K562 (cell line): ENCODE results near the gene IL4R. TPM values are rescaled to one million over a fixed set of nuclear protein-coding genes. Genes with fewer than 3 reads are reported as not detected.
A peak's percentile ranks its signal among the peaks of the same experiment; 100 is the strongest.

ENCODE experiments used
- ATAC-seq: fragments of 200-7000 bp; cut with Tn5 transposase; 3 replicates; pipeline ENCODE4 v1.9.1; 2020; ENCODE audit warnings: moderate library complexity
- BruUV-seq: library from RNA; stranded (reverse); fragments of 400-500 nt; replicated peaks from 2 replicates; lab custom pipeline; 2021; lab: Mats Ljungman, UMichigan
- CTCF ChIA-PET: fragments of 300-600 bp; formaldehyde crosslinking; extraction: SDS; loops from one replicate; lab custom pipeline; 2021; ENCODE audit warnings: low intra/inter-chr PET ratio; lab: Yijun Ruan, JAX
- POLR2A ChIA-PET: fragments of 300-600, 350-650 bp; sonication (Branson Sonifier 250); formaldehyde crosslinking; extraction: SDS; loops from one replicate; lab custom pipeline; 2021; ENCODE audit warnings: antibody characterized with exemption, inconsistent platforms; lab: Yijun Ruan, JAX
- DNase-seq, 4 experiments: peaks; one replicate each; pipeline versions ENCODE4 v3.0.0 to v3.0.0-alpha.2; 2011 to 2018; ENCODE audit warnings: low spot score in 3 of 4, mixed read lengths in 3 of 4; ENCODE audit errors: extremely low read depth in 1 of 4
- FAIRE-seq: peaks from 2 replicates; lab custom pipeline; 2011; peaks lifted over from hg19 to GRCh38; lab: Jason Lieb, UNC
- H2AFZ ChIP-seq: 2 replicates; pipeline ENCODE4 v1.6.0; 2011; ENCODE audit warnings: low read depth, low read length, control low read depth, inconsistent platforms
- H3K27ac ChIP-seq: fragments of 200-600 bp; 3 replicates; pipeline ENCODE4 v1.8.0; 2011; ENCODE audit warnings: low read depth, mild to moderate bottlenecking, control low read depth, inconsistent platforms, low read length, moderate library complexity, mixed read lengths; ENCODE audit errors: extremely low read depth
- H3K27me3 ChIP-seq, 2 experiments: fragments of 300-600 bp in 1 of 2; 2 replicates in 1 of 2; 3 replicates in 1 of 2; pipeline versions ENCODE4 v1.6.0 to v1.8.0; 2011; ENCODE audit warnings: inconsistent platforms in 2 of 2, low read length in 2 of 2, mild to moderate bottlenecking in 1 of 2, mixed read lengths in 1 of 2, moderate library complexity in 1 of 2; ENCODE audit not compliant: control insufficient read depth in 2 of 2, insufficient read depth in 2 of 2
- H3K36me3 ChIP-seq: fragments of 300-600 bp; 3 replicates; pipeline ENCODE4 v1.8.0; 2011; ENCODE audit warnings: mild to moderate bottlenecking, low read length, inconsistent platforms; ENCODE audit not compliant: control insufficient read depth, insufficient read depth
- H3K4me1 ChIP-seq, 2 experiments: fragments of 200-600 bp in 1 of 2; replicated peaks in 1 of 2; 2 replicates in 1 of 2; 3 replicates in 1 of 2; pipeline versions ENCODE4 v1.5.1 to v1.8.0; 2011; ENCODE audit warnings: inconsistent platforms in 2 of 2, low read length in 2 of 2, mild to moderate bottlenecking in 1 of 2, mixed read lengths in 1 of 2, moderate library complexity in 1 of 2; ENCODE audit not compliant: control insufficient read depth in 2 of 2, insufficient read depth in 2 of 2
- H3K4me2 ChIP-seq: 2 replicates; pipeline ENCODE4 v1.6.1; 2011; ENCODE audit warnings: low read length, control low read depth, inconsistent platforms, mixed read lengths; ENCODE audit not compliant: insufficient read depth
- H3K4me3 ChIP-seq: fragments of 200-600 bp; sonication (generic), shearing (Covaris generic); 2 replicates; pipeline ENCODE4 v1.5.1; 2016; ENCODE audit warnings: control low read depth, inconsistent platforms
- H3K79me2 ChIP-seq: fragments of 200-600 bp; 3 replicates; pipeline ENCODE4 v1.8.0; 2011; ENCODE audit warnings: low read length, inconsistent platforms; ENCODE audit not compliant: control insufficient read depth, insufficient read depth
- H3K9ac ChIP-seq, 2 experiments: 2 replicates each; pipeline versions ENCODE4 v1.6.0 to v1.6.1; 2011; ENCODE audit warnings: low read depth in 2 of 2, low read length in 2 of 2, control low read depth in 1 of 2, inconsistent platforms in 1 of 2, mild to moderate bottlenecking in 1 of 2, mixed read lengths in 1 of 2; ENCODE audit not compliant: insufficient read depth in 1 of 2
- H3K9me1 ChIP-seq: one replicate; pipeline ENCODE4 v1.6.0; 2011; ENCODE audit warnings: inconsistent platforms, mild to moderate bottlenecking, low read length, moderate library complexity; ENCODE audit not compliant: control insufficient read depth, insufficient read depth
- H3K9me3 ChIP-seq: replicated peaks from 2 replicates; pipeline ENCODE4 v1.5.1; 2011; ENCODE audit warnings: low read depth, low read length, inconsistent platforms; ENCODE audit not compliant: control insufficient read depth, insufficient read depth
- H4K20me1 ChIP-seq: replicated peaks from 2 replicates; pipeline ENCODE4 v1.6.1; 2011; ENCODE audit warnings: low read length, inconsistent platforms, mixed read lengths; ENCODE audit not compliant: control insufficient read depth, insufficient read depth
- ASH1L ChIP-seq: fragments of 450-650 bp; IDR thresholded peaks from 2 replicates; pipeline ENCODE4 v1.6.1; 2018; ENCODE audit warnings: borderline replicate concordance, mild to moderate bottlenecking, low read depth; ENCODE audit not compliant: partially characterized antibody
- EHMT2 ChIP-seq: fragments of 450-650 bp; IDR thresholded peaks from 2 replicates; pipeline ENCODE4 v1.6.1; 2018; ENCODE audit warnings: antibody characterized with exemption
- GATAD2A ChIP-seq: fragments of 450-650 bp; IDR thresholded peaks from 2 replicates; pipeline ENCODE4 v1.6.1; 2017
- GATAD2B ChIP-seq: fragments of 450-650 bp; IDR thresholded peaks from 2 replicates; pipeline ENCODE4 v1.6.1; 2017; ENCODE audit warnings: mild to moderate bottlenecking, borderline replicate concordance
- KLF6 ChIP-seq: fragments of 250-450 bp; sonication (Bioruptor Pico); IDR thresholded peaks from 2 replicates; pipeline ENCODE4 v1.4.0; 2020; ENCODE audit warnings: mild to moderate bottlenecking, moderate library complexity, borderline replicate concordance
- NEUROD1 ChIP-seq: fragments of 150-350 bp; IDR thresholded peaks from 2 replicates; pipeline ENCODE4 v1.6.1; 2014; ENCODE audit warnings: borderline replicate concordance, low read length, low read depth; ENCODE audit not compliant: partially characterized antibody
- NFRKB ChIP-seq: fragments of 450-650 bp; IDR thresholded peaks from 2 replicates; pipeline ENCODE4 v1.6.1; 2016; ENCODE audit warnings: low read depth
- TAF15 ChIP-seq: fragments of 200-400 bp; formaldehyde crosslinking; IDR thresholded peaks from 2 replicates; pipeline ENCODE4 v1.6.1; 2017; ENCODE audit warnings: mild to moderate bottlenecking, low read depth, low read length, moderate library complexity
- ZNF324 ChIP-seq: fragments of 250-450 bp; sonication (Bioruptor Pico); IDR thresholded peaks from 2 replicates; pipeline ENCODE4 v1.4.0; 2020; ENCODE audit warnings: mild to moderate bottlenecking
- in situ Hi-C: fragments of 300-500 bp; cut with MboI; formaldehyde crosslinking; loops from 4 replicates; pipeline ENCODE4 v1.15.0; 2018; ENCODE audit warnings: inconsistent platforms, mixed read lengths
- intact Hi-C: fragments of 100-400 bp; cut with micrococcal nuclease; formaldehyde crosslinking; loops from 2 replicates; pipeline ENCODE4 v1.14.2; 2022
- polyA plus RNA-seq, 8 experiments: library from polyadenylated mRNA; depleted of rRNA in 4 of 8; stranded (reverse) in 5 of 8; unstranded in 3 of 8; fragments of >200 nt; fragmentation: Nextera tagmentation in 2 of 8; fragmentation: Illumina TruSeq in 1 of 8; extraction: Ambion mirVana in 2 of 8; extraction: Trizol in 1 of 8; gene quantifications; 2 replicates each; pipeline versions ENCODE4 v1.2.1 to v1.2.3, GENCODE V29; 2011 to 2014; ENCODE audit warnings: inconsistent platforms in 1 of 8, missing spikeins in 1 of 8
- total RNA-seq, 7 experiments: library from RNA; depleted of rRNA in 6 of 7; stranded (reverse); fragments of >200 nt in 6 of 7; fragmentation: Illumina TruSeq in 2 of 7; extraction: Trizol in 2 of 7; gene quantifications; 2 replicates each; pipeline versions ENCODE4 v1.2.1 to v1.2.3, GENCODE V29; 2011 to 2021; ENCODE audit warnings: low replicate concordance in 1 of 7

The IL4R gene
- total and polyA plus RNA-seq, 9 of the 15 experiments (the other 6 are each of a cell fraction or from before 2014, with no cell fraction given) = 0.17 to 5.8 (median 3.3) TPM

GRCh38 chr16:27369806-27370205, 56.0 kb downstream of the IL4R start (continued):
- no peak for TF ChIP-seq EHMT2
- no peak for TF ChIP-seq ASH1L
- no peak for TF ChIP-seq GATAD2A
- no peak for TF ChIP-seq TAF15
- no peak for TF ChIP-seq NEUROD1
- no peak for TF ChIP-seq GATAD2B
- TF ChIP-seq KLF6 (CRISPR knock-in tag) = no peak

GRCh38 chr16:27370318-27370717, 56.5 kb downstream of the IL4R start:
- Histone ChIP-seq H3K4me1 (peaks cover 9 to 11% of the 10 kb centered on the region in 2 experiments; a peak in 4 of 5 replicates), H3K27ac (no peak overlapping the region), H2AFZ (no peak overlapping the region), H3K79me2 (no peaks in the 10 kb centered on the region), H3K4me2 (no peak overlapping the region), H3K9me3 (no peaks in the 10 kb centered on the region), H3K4me3 (no peak overlapping the region), H3K9me1 (no peaks in the 10 kb centered on the region), H3K36me3 (no peaks in the 10 kb centered on the region), H3K27me3 (peaks cover 0 to 8% of the 10 kb centered on the region in 2 experiments; a peak in 1 of 5 replicates), H3K9ac (no peak overlapping the region), H4K20me1 (no peaks in the 10 kb centered on the region)
- no peak for ATAC-seq
- ChIA-PET CTCF (no interaction called here), POLR2A (no interaction called here)
- no TSS peak for BruUV-seq
- DNase-seq = no peak
- intact Hi-C loops = no loop called here
- in situ Hi-C loops = loop anchor here (5.0 kb wide), 1 partner anchor 138 kb away; no protein-coding TSS in a partner anchor
- FAIRE-seq = no peak
- TF ChIP-seq NFRKB (no peak), ZNF324 (CRISPR knock-in tag) (peak; percentile 71)
